T47D (cell line): Measurements from ENCODE around the gene LGALS4.
"Not testable (repeated sequence)": the region's sequence is repeated elsewhere in the genome, so short reads cannot be mapped to it uniquely, and the experiment has no call there.

Experiments
- DNase-seq, 2 experiments: peaks; one replicate each; pipeline versions ENCODE4 v3.0.0 to v3.0.0-alpha.2; 2011 to 2012; ENCODE audit warnings: low read depth in 1 of 2, low spot score in 1 of 2
- JUND ChIP-seq: IDR thresholded peaks from 2 replicates; pipeline ENCODE4 v1.6.1; 2012; ENCODE audit warnings: low read depth
- in situ Hi-C: cut with HindIII; loops from 2 replicates; pipeline ENCODE4 v1.10.0; 2016; ENCODE audit warnings: low sequenced_read_pairs, low pct_unique_long_range_greater_than_20kb

LGALS4 gene

GRCh38 chr19:38774181-38774950 lies 38.4 kb downstream of the LGALS4 start:
- in situ Hi-C loops, result no loop called here

DNA sequence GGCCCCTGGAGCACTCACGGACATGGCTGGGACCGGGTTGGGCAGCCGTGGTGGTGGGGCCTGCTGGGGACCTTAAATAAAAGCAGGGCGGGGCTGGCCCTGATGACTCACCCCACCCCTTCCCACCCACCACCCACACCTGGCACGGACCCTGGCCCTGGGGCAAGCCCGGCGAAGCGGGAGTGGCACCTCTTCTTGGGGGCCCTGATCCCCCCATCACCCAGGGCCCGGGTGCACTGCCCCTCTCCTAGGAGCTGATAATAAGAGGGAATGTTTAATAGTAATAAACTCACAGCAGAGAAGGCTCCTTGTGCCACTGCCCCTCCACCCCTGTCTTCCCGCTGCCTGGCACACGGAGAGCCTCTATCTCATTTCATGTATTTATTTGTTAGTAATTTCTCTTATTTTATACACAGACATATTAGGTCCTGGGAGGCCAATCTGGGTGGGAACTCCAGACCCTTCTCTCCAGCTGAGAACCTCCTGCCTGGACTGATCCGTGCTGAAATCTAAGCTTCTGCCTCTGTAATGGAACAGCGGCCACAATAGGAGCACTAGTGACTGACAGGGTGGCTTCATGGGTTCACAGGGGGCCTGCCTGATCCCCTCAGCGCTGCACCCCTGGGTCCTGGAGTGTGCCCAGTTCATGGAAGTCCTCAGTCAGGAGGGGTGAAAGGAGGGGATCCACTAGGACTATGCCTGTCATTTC lies 39.1 kb downstream of the LGALS4 start, which contains the start of gene LGALS7:
Gene LGALS7 (minus strand): TSS at position 49 of the 709 bp plus-strand sequence. CDS start 25 bp downstream, at position 24.
- DNase-seq, result no peak
- TF ChIP-seq JUND, result no peak
- in situ Hi-C loops, result no loop called here

More at GRCh38 chr19:38774181-38774950, 38.4 kb downstream of the LGALS4 start:
- TF ChIP-seq JUND, result no peak
- DNase-seq, result no peak

- in situ Hi-C loops, DNase-seq: not testable (repeated sequence)
Observed at GRCh38 chr19:38771569-38771968, 41.2 kb downstream of the LGALS4 start.

- DNase-seq, in situ Hi-C loops: not testable (repeated sequence)
Observed at GRCh38 chr19:38770949-38771275, 41.8 kb downstream of the LGALS4 start.

GRCh38 chr19:38770228-38770948 lies 42.4 kb downstream of the LGALS4 start:
- DNase-seq, in situ Hi-C loops: not testable (repeated sequence)

GRCh38 chr19:38769635-38770211 lies 43.0 kb downstream of the LGALS4 start:
- DNase-seq, result no peak
- in situ Hi-C loops, result no loop called here
- TF ChIP-seq JUND, result no peak

DNA sequence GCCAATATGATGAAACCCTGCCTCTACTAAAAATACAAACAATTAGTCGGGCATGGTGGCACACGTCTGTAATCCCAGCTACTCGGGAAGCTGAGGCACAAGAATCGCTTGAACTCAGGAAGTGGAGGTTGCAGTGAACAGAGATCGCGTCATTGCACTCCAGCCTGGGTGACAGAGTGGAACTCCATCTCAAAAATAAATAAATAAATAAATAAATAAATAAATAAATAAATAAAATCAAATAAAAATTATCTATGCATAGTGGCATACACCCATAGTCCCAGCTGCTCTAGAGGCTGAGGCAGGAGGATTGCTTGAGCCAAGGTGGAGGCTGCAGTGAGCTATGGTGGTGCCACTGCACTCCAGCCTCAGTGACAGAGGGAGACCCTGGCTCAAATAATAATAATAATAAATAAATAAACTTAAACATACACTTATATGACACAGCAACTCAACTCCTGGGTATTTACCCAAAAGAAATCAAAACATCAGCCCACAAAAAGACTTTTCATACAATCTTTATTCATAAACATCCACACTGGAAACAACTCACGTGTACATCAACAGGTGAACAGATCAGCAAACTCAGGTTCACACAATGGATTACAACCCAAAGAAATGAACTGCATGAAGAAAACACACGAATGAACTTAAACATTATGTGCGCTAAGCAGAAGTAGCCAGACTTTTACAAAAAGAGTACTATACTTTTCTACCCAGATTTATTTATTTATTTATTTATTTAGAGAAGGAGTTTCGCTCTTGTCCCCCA lies 46.3 kb downstream of the LGALS4 start:
- in situ Hi-C loops, result no loop called here
- no peak for DNase-seq
- TF ChIP-seq JUND, result no peak

DNA sequence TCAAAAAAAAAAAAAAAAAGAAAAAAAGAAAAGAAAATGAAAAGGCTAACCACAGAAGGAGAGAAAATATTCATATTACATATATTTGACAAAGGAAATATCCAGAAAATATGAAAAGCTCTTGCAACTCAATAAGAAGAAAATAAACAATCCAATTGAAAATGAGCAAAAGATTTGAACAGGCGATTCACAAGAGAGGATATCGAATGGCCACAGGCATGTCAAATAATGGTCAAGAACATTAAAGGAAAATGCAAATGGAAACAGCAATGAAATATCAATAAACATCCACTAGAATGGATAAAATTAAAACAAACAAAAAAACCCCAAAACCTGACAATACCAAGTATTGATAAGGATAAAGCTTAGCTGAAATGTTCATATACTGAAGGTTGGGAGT lies 47.5 kb downstream of the LGALS4 start:
- DNase-seq, result no peak
- in situ Hi-C loops, result no loop called here
- TF ChIP-seq JUND, result no peak

DNA sequence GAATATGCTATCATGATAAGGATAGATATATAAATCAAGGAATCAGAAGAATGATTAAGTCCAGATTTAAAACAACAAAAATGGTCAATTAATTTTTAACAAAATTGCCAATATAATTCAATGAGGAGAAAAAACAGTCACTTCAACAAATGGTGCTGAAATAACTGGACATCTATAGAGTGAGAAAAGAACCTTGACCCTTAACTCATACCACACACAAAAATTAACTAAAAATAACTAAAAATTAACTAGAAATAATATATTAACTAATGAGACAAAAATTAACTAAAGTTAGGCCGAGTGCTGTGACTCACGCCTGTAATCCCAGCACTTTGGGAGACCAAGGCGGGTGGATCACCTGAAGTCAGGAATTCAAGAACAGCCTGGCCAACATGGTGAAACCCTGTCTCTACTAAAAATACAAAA lies 48.9 kb downstream of the LGALS4 start:
- in situ Hi-C loops, result no loop called here
- DNase-seq, result no peak

DNA sequence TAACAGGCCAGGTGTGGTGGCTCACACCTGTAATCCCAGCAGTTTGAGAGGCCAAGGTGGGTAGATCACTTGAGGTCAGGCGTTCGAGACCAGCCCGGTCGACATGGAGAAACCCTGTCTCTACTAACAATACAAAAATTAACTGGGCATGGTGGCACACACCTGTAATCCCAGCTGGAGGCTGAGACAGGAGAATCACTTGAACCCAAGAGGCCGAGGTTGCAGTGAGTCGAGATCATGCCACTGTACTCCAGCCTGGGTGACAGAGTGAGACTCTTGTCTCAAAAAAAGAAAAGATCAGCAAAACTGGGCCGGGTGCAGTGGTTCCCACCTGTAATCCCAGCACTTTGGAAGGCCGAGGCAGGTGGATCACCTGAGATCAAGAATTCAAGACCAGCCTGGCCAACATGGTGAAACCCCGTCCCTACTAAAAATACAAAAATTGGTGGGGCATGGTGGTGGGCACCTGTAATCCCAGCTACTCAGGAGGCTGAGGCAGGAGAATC lies 50.8 kb downstream of the LGALS4 start:
- in situ Hi-C loops, DNase-seq: not testable (repeated sequence)

More for the DNA sequence above, 48.9 kb downstream of the LGALS4 start:
- no peak for TF ChIP-seq JUND

- in situ Hi-C loops, result not testable (repeated sequence)
Observed at GRCh38 chr19:38760805-38761517, 51.8 kb downstream of the LGALS4 start.

More at GRCh38 chr19:38760805-38761517, 51.8 kb downstream of the LGALS4 start:
- DNase-seq, result not testable (repeated sequence)
